ENCODE measurements around the gene ZNF732. TPM values are rescaled to one million over a fixed set of nuclear protein-coding genes. Genes with fewer than 3 reads are reported as not detected.
A peak's percentile ranks its signal among the peaks of the same experiment; 100 is the strongest.

The ZNF732 gene
- total and polyA plus RNA-seq, 2 of the 8 experiments (the other 6 are each of a cell fraction or from before 2014, with no cell fraction given) = 1.9 to 35.7 TPM

- Histone ChIP-seq H3K4ac (replicated peaks; ENCODE audit: insufficient read length, low read depth, low read length) (no peak overlapping the region), H3K23me2 (ENCODE audit: low read depth, low read length) (peaks cover 13% of the 10 kb centered on the region), H2BK20ac (ENCODE audit: low read length) (no peak overlapping the region), H3K79me2 (ENCODE audit: control insufficient read depth in 1 of 2, insufficient read depth in 2 of 2, low read length in 2 of 2) (peaks cover 10 to 36% of the 10 kb centered on the region in 2 experiments), H2AK5ac (ENCODE audit: low read depth, low read length) (no peak overlapping the region), H4K5ac (ENCODE audit: insufficient read length, low read depth, low read length) (no peak overlapping the region), H3K14ac (ENCODE audit: insufficient read length) (no peak overlapping the region), H3K18ac (ENCODE audit: extremely low read depth, low read length) (no peak overlapping the region; the same call in none of the 2 replicates), H2BK5ac (ENCODE audit: low read depth, low read length) (no peak overlapping the region), H3K56ac (replicated peaks; ENCODE audit: insufficient read length, low read depth, low read length) (no peak overlapping the region), H2AFZ (ENCODE audit: low read length) (0 out of 2 replicates have a peak overlapping the region, but pooled peaks have one; percentile 80), H3K27ac (ENCODE audit: low read depth, low read length) (no peak overlapping the region), H3K9ac (replicated peaks in 1 of 4; ENCODE audit: extremely low read depth in 1 of 4, low read depth in 3 of 4, low read length in 3 of 4) (peak overlapping the region in 1 of 4 experiments; percentile 35; a peak in 2 of 7 replicates), H3K4me1 (replicated peaks in 1 of 4; ENCODE audit: control insufficient read depth in 3 of 4, insufficient read depth in 4 of 4, low read length in 3 of 4) (peaks cover 2 to 11% (median 4%) of the 10 kb centered on the region in 4 experiments; a peak in 6 of 7 replicates), H3K27me3 (replicated peaks in 1 of 4; ENCODE audit: control insufficient read depth in 3 of 4, extremely low read depth in 1 of 4, insufficient read depth in 3 of 4, low read length in 3 of 4) (peaks cover 0 to 11% (median 6%) of the 10 kb centered on the region in 4 experiments; a peak in 5 of 7 replicates), H2BK12ac (ENCODE audit: low read depth, low read length) (no peak overlapping the region), H2BK120ac (replicated peaks; ENCODE audit: low read depth, low read length) (no peak overlapping the region), H3K9me3 (ENCODE audit: insufficient read depth in 2 of 2, low read depth in 1 of 2, low read length in 1 of 2) (no peaks in the 10 kb centered on the region; a peak in 1 of 4 replicates), H3K79me1 (ENCODE audit: low read depth, low read length) (peaks cover 16% of the 10 kb centered on the region), H4K91ac (replicated peaks; ENCODE audit: insufficient read length, low read length) (no peak overlapping the region), H4K8ac (ENCODE audit: extremely low read depth, insufficient read depth, low read length) (peak overlapping the region; percentile 83), H3K23ac (ENCODE audit: insufficient read length) (no peak overlapping the region), H3K36me3 (ENCODE audit: control insufficient read depth in 2 of 4, insufficient read depth in 4 of 4, low read length in 3 of 4) (no peaks in the 10 kb centered on the region), H2BK15ac (ENCODE audit: low read length) (no peak overlapping the region), H3K4me3 (ENCODE audit: extremely low read depth in 1 of 4, insufficient read depth in 2 of 4, low read depth in 3 of 4, low read length in 4 of 4) (peak overlapping the region; percentile 80 to 99 (median 92)), H3K4me2 (ENCODE audit: insufficient read depth in 1 of 2, low read depth in 2 of 2, low read length in 2 of 2) (peak overlapping the region; percentile 81 to 84), H4K20me1 (replicated peaks in 1 of 2; ENCODE audit: control insufficient read depth in 1 of 2, insufficient read depth in 2 of 2, low read length in 2 of 2) (peaks cover 0 to 13% of the 10 kb centered on the region in 2 experiments)
- TF ChIP-seq CHD1 (IDR thresholded peaks at IDR 0.05; ENCODE audit: low read depth, low read length) (no peak), EZH2 (IDR thresholded peaks at IDR 0.05; ENCODE audit: low read depth, low read length, severe bottlenecking) (peak; percentile 35), NRF1 (IDR thresholded peaks at IDR 0.05; ENCODE audit: low read depth, low read length) (no peak), KDM4A (IDR thresholded peaks at IDR 0.05; ENCODE audit: low read depth, low read length, severe bottlenecking) (peak; percentile 58)
- TF ChIP-seq, protein P1, sequence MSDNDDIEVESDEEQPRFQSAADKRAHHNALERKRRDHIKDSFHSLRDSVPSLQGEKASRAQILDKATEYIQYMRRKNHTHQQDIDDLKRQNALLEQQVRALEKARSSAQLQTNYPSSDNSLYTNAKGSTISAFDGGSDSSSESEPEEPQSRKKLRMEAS (IDR thresholded peaks at IDR 0.05) = peak; percentile 49; the same call in 1 of the 2 replicates
- DNase-seq (ENCODE audit: low read depth in 1 of 2, low spot score in 2 of 2) (peak in 1 of 2 experiments; percentile 68), FAIRE-seq (no peak)
- POLR2A ChIA-PET (ENCODE audit: partially characterized antibody) = interaction anchor here (1.1 kb wide), 1 partner anchor 31 kb away, joined by 5 read pairs; the partner anchor contains the start of gene ZNF732
- 11% methylated on average over 37 of the region's 71 CpGs; no CpG with 5 or more reads in 1 of the 2 experiments for WGBS, 2 experiments (ENCODE audit: extremely low coverage in 1 of 2, insufficient coverage in 1 of 2, insufficient read length in 1 of 2, insufficient replicate concordance in 2 of 2, low coverage in 1 of 2, low lambda C conversion rate in 2 of 2, missing lambda C conversion rate in 1 of 2)
- CTCF ChIA-PET (ENCODE audit: partially characterized antibody) = no interaction called here
Observed at GRCh38 chr4:336099-336892, 31.0 kb upstream of the ZNF732 start.

Measured in H1 (cell line).